ENCODE data around the gene SETD1A. TPM values are rescaled to one million over a fixed set of nuclear protein-coding genes. Genes with fewer than 3 reads are reported as not detected.
A peak's percentile ranks its signal among the peaks of the same experiment; 100 is the strongest.

Gene SETD1A
- total and polyA plus RNA-seq, 2 of the 8 experiments (the other 6 are each of a cell fraction or from before 2014, with no cell fraction given): 4.8 to 29.0 TPM

- Histone ChIP-seq H3K36me3 (ENCODE audit: control insufficient read depth in 2 of 4, insufficient read depth in 4 of 4, low read length in 3 of 4) (peaks cover 8 to 41% (median 26%) of the 10 kb centered on the region in 4 experiments; a peak in 7 of 8 replicates), H3K14ac (ENCODE audit: insufficient read length) (no peak overlapping the region), H2BK120ac (replicated peaks; ENCODE audit: low read depth, low read length) (no peak overlapping the region), H3K27ac (ENCODE audit: low read depth, low read length) (0 out of 2 replicates have a peak overlapping the region, but pooled peaks have one; percentile 8), H3K4me1 (replicated peaks in 1 of 4; ENCODE audit: control insufficient read depth in 3 of 4, insufficient read depth in 4 of 4, low read length in 3 of 4) (peaks cover 0 to 9% (median 2%) of the 10 kb centered on the region in 4 experiments; a peak in 4 of 7 replicates), H3K79me2 (ENCODE audit: control insufficient read depth in 1 of 2, insufficient read depth in 2 of 2, low read length in 2 of 2) (peaks cover 0 to 10% of the 10 kb centered on the region in 2 experiments; a peak in 2 of 4 replicates), H3K4me3 (ENCODE audit: extremely low read depth in 1 of 4, insufficient read depth in 2 of 4, low read depth in 3 of 4, low read length in 4 of 4) (no peak overlapping the region), H2AFZ (ENCODE audit: low read length) (no peak overlapping the region), H4K5ac (ENCODE audit: insufficient read length, low read depth, low read length) (no peak overlapping the region), H3K56ac (replicated peaks; ENCODE audit: insufficient read length, low read depth, low read length) (no peak overlapping the region), H3K18ac (ENCODE audit: extremely low read depth, low read length) (no peak overlapping the region), H2BK20ac (ENCODE audit: low read length) (no peak overlapping the region), H3K4me2 (ENCODE audit: insufficient read depth in 1 of 2, low read depth in 2 of 2, low read length in 2 of 2) (no peak overlapping the region; a peak in 1 of 4 replicates), H3K23ac (ENCODE audit: insufficient read length) (no peak overlapping the region), H2BK5ac (ENCODE audit: low read depth, low read length) (no peak overlapping the region; the same call in 1 of the 2 replicates), H2AK5ac (ENCODE audit: low read depth, low read length) (no peak overlapping the region), H3K27me3 (replicated peaks in 1 of 4; ENCODE audit: control insufficient read depth in 3 of 4, extremely low read depth in 1 of 4, insufficient read depth in 3 of 4, low read length in 3 of 4) (no peaks in the 10 kb centered on the region), H3K4ac (replicated peaks; ENCODE audit: insufficient read length, low read depth, low read length) (no peak overlapping the region), H2BK15ac (ENCODE audit: low read length) (no peak overlapping the region), H3K9me3 (ENCODE audit: insufficient read depth in 2 of 2, low read depth in 1 of 2, low read length in 1 of 2) (no peaks in the 10 kb centered on the region), H3K79me1 (ENCODE audit: low read depth, low read length) (peaks cover 7% of the 10 kb centered on the region), H4K20me1 (replicated peaks in 1 of 2; ENCODE audit: control insufficient read depth in 1 of 2, insufficient read depth in 2 of 2, low read length in 2 of 2) (peaks cover 3 to 5% of the 10 kb centered on the region in 2 experiments), H4K8ac (ENCODE audit: extremely low read depth, insufficient read depth, low read length) (no peak overlapping the region), H3K23me2 (ENCODE audit: low read depth, low read length) (peaks cover 3% of the 10 kb centered on the region; the same call in 1 of the 2 replicates), H4K91ac (replicated peaks; ENCODE audit: insufficient read length, low read length) (no peak overlapping the region), H3K9ac (replicated peaks in 1 of 4; ENCODE audit: extremely low read depth in 1 of 4, low read depth in 3 of 4, low read length in 3 of 4) (no peak overlapping the region), H2BK12ac (ENCODE audit: low read depth, low read length) (no peak overlapping the region)
- DNase-seq (ENCODE audit: low read depth in 1 of 2, low spot score in 2 of 2) (peak; percentile 76 to 85), FAIRE-seq (peak; percentile 87)
- CTCF ChIA-PET (ENCODE audit: partially characterized antibody): interaction anchor here (3.6 to 4.4 kb wide), 2 partner anchors 7 to 14 kb away, joined by 21 to 33 read pairs; no protein-coding TSS in a partner anchor
- POLR2A ChIA-PET (ENCODE audit: partially characterized antibody): interaction anchor here (0.8 to 8.2 kb wide), 7 partner anchors 9 to 153 kb away, joined by 3 to 105 read pairs (median 4); no protein-coding TSS in a partner anchor
- 61% methylated on average over 6 of the region's 15 CpGs; no CpG with 5 or more reads in 1 of the 2 experiments for WGBS, 2 experiments (ENCODE audit: extremely low coverage in 1 of 2, insufficient coverage in 1 of 2, insufficient read length in 1 of 2, insufficient replicate concordance in 2 of 2, low coverage in 1 of 2, low lambda C conversion rate in 2 of 2, missing lambda C conversion rate in 1 of 2)
- TF ChIP-seq CEBPB (IDR thresholded peaks at IDR 0.05; ENCODE audit: low read depth, low read length) (no peak), SUZ12 (IDR thresholded peaks at IDR 0.05; ENCODE audit: low read length) (no peak), RNF2 (IDR thresholded peaks at IDR 0.05; ENCODE audit: borderline replicate concordance, low read depth, low read length, missing control alignments, poor library complexity, severe bottlenecking) (no peak), NRF1 (IDR thresholded peaks at IDR 0.05; ENCODE audit: low read depth, low read length) (peak; percentile 84), CHD1 (IDR thresholded peaks at IDR 0.05; ENCODE audit: low read depth, low read length) (no peak), SRF (IDR thresholded peaks at IDR 0.05; ENCODE audit: low read depth, low read length) (no peak), JUND (IDR thresholded peaks at IDR 0.05; ENCODE audit: low read length) (no peak), CREB1 (IDR thresholded peaks at IDR 0.05) (no peak), EP300 (IDR thresholded peaks at IDR 0.05; ENCODE audit: borderline replicate concordance in 1 of 2, low read depth in 2 of 2, low read length in 2 of 2) (no peak), EZH2 (IDR thresholded peaks at IDR 0.05; ENCODE audit: low read depth, low read length, severe bottlenecking) (no peak), SP4 (IDR thresholded peaks at IDR 0.05; ENCODE audit: low read length) (0 out of 2 replicates have a peak, but pooled peaks have one; percentile 60), SP1 (IDR thresholded peaks at IDR 0.05; ENCODE audit: low read depth, low read length) (no peak), POLR2A (IDR thresholded peaks at IDR 0.05; ENCODE audit: control extremely low read depth in 1 of 2, low read depth in 2 of 2, low read length in 2 of 2) (no peak)
Observed at GRCh38 chr16:30927789-30928378, 29.7 kb upstream of the SETD1A start.

Data from H1 (cell line).